ENCODE data around the gene PSEN1. TPM values are rescaled to one million over a fixed set of nuclear protein-coding genes. Genes with fewer than 3 reads are reported as not detected.

Gene PSEN1
- total and polyA plus RNA-seq, 2 donors (not counting 3 experiments of a cell fraction or from before 2014, with no cell fraction given): 16.5 to 36.8 TPM

DNA sequence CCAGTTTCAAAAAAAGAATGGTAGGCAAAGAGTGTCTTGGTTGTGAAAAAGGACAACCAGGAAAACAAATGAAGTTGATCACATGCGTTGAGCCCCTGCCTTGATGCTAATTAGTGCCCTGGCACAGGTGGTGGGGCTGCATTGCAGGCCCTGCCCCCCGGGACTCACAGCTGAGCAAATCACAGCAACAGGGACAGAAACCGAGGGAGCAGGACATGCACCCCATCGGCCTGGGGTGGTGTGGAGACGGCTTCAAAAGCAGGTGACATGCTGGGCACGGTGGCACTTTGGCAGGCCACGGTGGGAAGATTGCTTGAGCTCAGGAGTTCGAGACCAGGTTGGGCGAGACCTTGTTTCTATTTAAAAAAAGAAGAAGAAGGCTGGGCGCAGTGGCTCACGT lies 99.8 kb downstream of the PSEN1 start:
- Histone ChIP-seq H3K4me2 (ENCODE audit: insufficient read depth, low read length) (no peak overlapping the region), H3K9ac (replicated peaks; ENCODE audit: extremely low read depth, insufficient read depth, low read length) (no peak overlapping the region), H3K9me1 (replicated peaks; ENCODE audit: control insufficient read depth, extremely low read depth, insufficient read depth, low read length) (no peaks in the 10 kb centered on the region), H3K79me2 (ENCODE audit: control insufficient read depth, insufficient read depth, low read length) (no peaks in the 10 kb centered on the region), H3K36me3 (ENCODE audit: control insufficient read depth in 2 of 2, extremely low read depth in 1 of 2, insufficient read depth in 2 of 2, low read length in 2 of 2) (no peaks in the 10 kb centered on the region), H3K4me1 (ENCODE audit: control insufficient read depth, extremely low read depth, insufficient read depth, low read length) (peaks cover 36% of the 10 kb centered on the region), H2AFZ (ENCODE audit: low read depth, low read length) (no peak overlapping the region), H3K9me3 (replicated peaks; ENCODE audit: control insufficient read depth, insufficient read depth, low read length) (no peaks in the 10 kb centered on the region), H3K4me3 (replicated peaks in 1 of 3; ENCODE audit: insufficient read depth in 1 of 3, low read depth in 1 of 3, low read length in 3 of 3) (no peak overlapping the region), H4K20me1 (replicated peaks; ENCODE audit: control insufficient read depth, extremely low read depth, insufficient read depth, low read length) (no peaks in the 10 kb centered on the region), H3K27ac (ENCODE audit: insufficient read depth, low read depth, low read length) (no peak overlapping the region), H3K27me3 (ENCODE audit: control insufficient read depth in 2 of 2, insufficient read depth in 2 of 2, low read length in 2 of 2) (peaks cover 5 to 6% of the 10 kb centered on the region in 2 experiments)
- dilution Hi-C loops (cut with MboI; ENCODE audit: extremely low pct_ligation_motif_present, low sequenced_read_pairs): no loop called here
- no peak for DNase-seq (ENCODE audit: low read depth, low spot score)
- no TSS peak for BruUV-seq (replicated peaks)
- TF ChIP-seq, protein P1, sequence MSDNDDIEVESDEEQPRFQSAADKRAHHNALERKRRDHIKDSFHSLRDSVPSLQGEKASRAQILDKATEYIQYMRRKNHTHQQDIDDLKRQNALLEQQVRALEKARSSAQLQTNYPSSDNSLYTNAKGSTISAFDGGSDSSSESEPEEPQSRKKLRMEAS (IDR thresholded peaks at IDR 0.05; ENCODE audit: insufficient read depth, insufficient read length): no peak
- FAIRE-seq: no peak
- intact Hi-C loops (cut with micrococcal nuclease): no loop called here
- POLR2A ChIA-PET: no interaction called here
- CTCF ChIA-PET: interaction anchor here (0.8 to 1.2 kb wide), 2 partner anchors 20 to 35 kb away, joined by 4 read pairs; no protein-coding TSS in a partner anchor

DNA sequence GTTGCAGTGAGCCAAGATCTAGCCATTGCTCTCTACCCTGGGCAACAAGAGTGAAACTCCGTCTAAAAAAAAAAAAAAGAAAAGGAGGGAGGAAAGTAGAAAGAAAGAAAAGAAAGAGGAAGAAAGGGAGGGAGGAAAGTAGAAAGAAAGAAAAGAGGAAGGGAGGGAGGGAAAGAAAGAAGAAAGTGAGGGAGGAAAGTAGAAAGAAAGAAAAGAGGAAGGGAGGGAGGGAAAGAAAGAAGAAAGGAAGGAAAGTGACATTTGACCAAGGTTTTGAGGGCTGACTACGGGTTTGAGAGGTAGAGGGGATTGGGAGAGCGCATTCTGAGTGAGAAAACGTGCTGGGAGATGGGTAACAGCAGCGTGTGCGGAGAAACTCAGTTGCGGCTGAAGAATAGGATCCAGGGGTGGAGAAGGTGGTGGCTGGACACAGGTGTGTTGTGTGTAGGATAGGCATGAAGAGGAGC lies 100.5 kb downstream of the PSEN1 start:
- no TSS peak for BruUV-seq (replicated peaks)
- peaks cover 5 to 6% of the 10 kb centered on the region in 2 experiments for H3K27me3 ChIP-seq (ENCODE audit: control insufficient read depth in 2 of 2, insufficient read depth in 2 of 2, low read length in 2 of 2)
- intact Hi-C loops (cut with micrococcal nuclease): no loop called here

More for the DNA sequence above, 100.5 kb downstream of the PSEN1 start:
- no peak overlapping the region for H3K9ac ChIP-seq (replicated peaks; ENCODE audit: extremely low read depth, insufficient read depth, low read length)
- dilution Hi-C loops (cut with MboI; ENCODE audit: extremely low pct_ligation_motif_present, low sequenced_read_pairs): no loop called here
- ChIA-PET POLR2A (no interaction called here), CTCF (no interaction called here)
- no peaks in the 10 kb centered on the region for H3K36me3 ChIP-seq (ENCODE audit: control insufficient read depth in 2 of 2, extremely low read depth in 1 of 2, insufficient read depth in 2 of 2, low read length in 2 of 2)
- no peaks in the 10 kb centered on the region for H3K79me2 ChIP-seq (ENCODE audit: control insufficient read depth, insufficient read depth, low read length)
- H3K9me1 ChIP-seq (replicated peaks; ENCODE audit: control insufficient read depth, extremely low read depth, insufficient read depth, low read length): no peaks in the 10 kb centered on the region
- H4K20me1 ChIP-seq (replicated peaks; ENCODE audit: control insufficient read depth, extremely low read depth, insufficient read depth, low read length): no peaks in the 10 kb centered on the region
- no peak overlapping the region for H3K27ac ChIP-seq (ENCODE audit: insufficient read depth, low read depth, low read length)
- H3K4me2 ChIP-seq (ENCODE audit: insufficient read depth, low read length): no peak overlapping the region
- peaks cover 34% of the 10 kb centered on the region for H3K4me1 ChIP-seq (ENCODE audit: control insufficient read depth, extremely low read depth, insufficient read depth, low read length)
- H3K4me3 ChIP-seq (replicated peaks in 1 of 3; ENCODE audit: insufficient read depth in 1 of 3, low read depth in 1 of 3, low read length in 3 of 3): no peak overlapping the region
- H2AFZ ChIP-seq (ENCODE audit: low read depth, low read length): no peak overlapping the region
- DNase-seq (ENCODE audit: low read depth, low spot score): no peak
- FAIRE-seq: no peak
- TF ChIP-seq MYC (IDR thresholded peaks at IDR 0.05; ENCODE audit: low read depth, low read length): no peak
- TF ChIP-seq EZH2 (IDR thresholded peaks at IDR 0.05; ENCODE audit: borderline replicate concordance, low read depth, low read length, severe bottlenecking): no peak
- TF ChIP-seq GATA2 (IDR thresholded peaks at IDR 0.05; ENCODE audit: insufficient read depth, insufficient read length, low read depth, low read length): no peak
- H3K9me3 ChIP-seq (replicated peaks; ENCODE audit: control insufficient read depth, insufficient read depth, low read length): no peaks in the 10 kb centered on the region

All from endothelial cell of umbilical vein (primary cell).